ENCODE measurements around the gene MORN4. TPM values are rescaled to one million over a fixed set of nuclear protein-coding genes. Genes with fewer than 3 reads are reported as not detected.
A peak's percentile ranks its signal among the peaks of the same experiment; 100 is the strongest.

Gene MORN4
- 1 to 10 TPM in 3 of 4 donors, under 1 TPM in 1; 0.51 to 8.7 (median 2.1) TPM for total RNA-seq

- TF ChIP-seq POLR2A (IDR thresholded peaks at IDR 0.05): no peak
- TF ChIP-seq, protein P1, sequence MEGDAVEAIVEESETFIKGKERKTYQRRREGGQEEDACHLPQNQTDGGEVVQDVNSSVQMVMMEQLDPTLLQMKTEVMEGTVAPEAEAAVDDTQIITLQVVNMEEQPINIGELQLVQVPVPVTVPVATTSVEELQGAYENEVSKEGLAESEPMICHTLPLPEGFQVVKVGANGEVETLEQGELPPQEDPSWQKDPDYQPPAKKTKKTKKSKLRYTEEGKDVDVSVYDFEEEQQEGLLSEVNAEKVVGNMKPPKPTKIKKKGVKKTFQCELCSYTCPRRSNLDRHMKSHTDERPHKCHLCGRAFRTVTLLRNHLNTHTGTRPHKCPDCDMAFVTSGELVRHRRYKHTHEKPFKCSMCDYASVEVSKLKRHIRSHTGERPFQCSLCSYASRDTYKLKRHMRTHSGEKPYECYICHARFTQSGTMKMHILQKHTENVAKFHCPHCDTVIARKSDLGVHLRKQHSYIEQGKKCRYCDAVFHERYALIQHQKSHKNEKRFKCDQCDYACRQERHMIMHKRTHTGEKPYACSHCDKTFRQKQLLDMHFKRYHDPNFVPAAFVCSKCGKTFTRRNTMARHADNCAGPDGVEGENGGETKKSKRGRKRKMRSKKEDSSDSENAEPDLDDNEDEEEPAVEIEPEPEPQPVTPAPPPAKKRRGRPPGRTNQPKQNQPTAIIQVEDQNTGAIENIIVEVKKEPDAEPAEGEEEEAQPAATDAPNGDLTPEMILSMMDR (IDR thresholded peaks at IDR 0.05 in 4 of 5, conservative IDR thresholded peaks at IDR 0.05 in 1 of 5): no peak
- DNase-seq (peak; percentile 92 to 93), ATAC-seq (peak; percentile 99)
- in situ Hi-C loops (cut with MboI; ENCODE audit: low sequenced_read_pairs in 4 of 4): no loop called here
- H3K27me3 ChIP-seq: no peaks in the 10 kb centered on the region
- H3K36me3 ChIP-seq: no peaks in the 10 kb centered on the region
- H3K4me1 ChIP-seq: peaks cover 8% of the 10 kb centered on the region in 2 donors
- peak within 1 kb of the TSS; percentile 65 to 94 (median 84) for H3K4me3 ChIP-seq
- intact Hi-C loops (cut with DNase I; ENCODE audit: low total_unique reads): loop anchor here (10.0 kb wide), 1 partner anchor 208 kb away; the partner anchor contains the start of gene PGAM1
- peak within 1 kb of the TSS; percentile 69 to 76 (median 74) for H3K27ac ChIP-seq
- H3K9me3 ChIP-seq: no peaks in the 10 kb centered on the region
These were observed at the start of gene MORN4 for GRCh38 chr10:97632949-97633884. Gene MORN4, minus strand, starts transcription at chr10:97633500. Its CDS starts 13,847 bp downstream, at chr10:97619653.

- Histone ChIP-seq H3K9me3 (no peaks in the 10 kb centered on the region), H3K36me3 (peaks cover 0 to 5% of the 10 kb centered on the region in 2 donors), H3K27ac (no peak overlapping the region), H3K27me3 (no peaks in the 10 kb centered on the region), H3K4me3 (no peak overlapping the region), H3K4me1 (peaks cover 23 to 31% of the 10 kb centered on the region in 2 donors)
- intact Hi-C loops (cut with DNase I; ENCODE audit: low total_unique reads) (no loop called here), in situ Hi-C loops (cut with MboI; ENCODE audit: low sequenced_read_pairs in 4 of 4) (no loop called here)
- TF ChIP-seq POLR2A (IDR thresholded peaks at IDR 0.05): no peak
- TF ChIP-seq, protein P1 (IDR thresholded peaks at IDR 0.05 in 4 of 5, conservative IDR thresholded peaks at IDR 0.05 in 1 of 5): no peak
- no peak for ATAC-seq
- no peak for DNase-seq
These were observed 48.7 kb upstream of the MORN4 start for GRCh38 chr10:97682042-97682441.

DNA sequence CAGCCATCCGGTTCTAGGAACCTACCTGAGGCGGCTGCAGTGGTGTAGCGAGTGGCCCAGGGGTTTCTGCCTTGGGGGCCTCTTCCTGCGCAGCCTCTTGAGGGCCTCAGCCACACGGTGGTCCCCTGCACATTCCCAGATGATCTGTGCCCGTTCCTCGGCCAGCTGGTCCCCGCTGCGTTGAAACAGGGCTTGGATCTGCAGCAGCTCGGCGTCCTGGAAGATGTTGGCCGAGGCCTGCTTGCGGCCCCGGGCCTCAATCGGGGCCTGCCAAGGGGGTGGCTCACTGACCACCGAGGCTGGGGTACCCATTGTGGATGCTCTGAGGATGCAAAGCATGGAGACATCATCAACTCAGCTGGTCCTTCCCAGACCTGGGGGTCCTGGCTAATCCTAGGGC, 46.3 kb upstream of the MORN4 start:
- in situ Hi-C loops (cut with MboI; ENCODE audit: low sequenced_read_pairs in 4 of 4): loop anchor here in 3 of 4 donors (5.0 to 10.0 kb wide), 2 partner anchors 53 to 55 kb away; partner anchors contain the start of gene ZFYVE27 (in 2 of the 3)
- peaks cover 10 to 11% of the 10 kb centered on the region in 2 donors for H3K4me1 ChIP-seq
- TF ChIP-seq, protein P1 (IDR thresholded peaks at IDR 0.05 in 4 of 5, conservative IDR thresholded peaks at IDR 0.05 in 1 of 5): no peak
- TF ChIP-seq POLR2A (IDR thresholded peaks at IDR 0.05): no peak
- ATAC-seq (no peak), DNase-seq (no peak)
- intact Hi-C loops (cut with DNase I; ENCODE audit: low total_unique reads): loop anchor here (5.0 kb wide), 1 partner anchor 33 kb away; the partner anchor contains the start of gene MARVELD1
- H3K36me3 ChIP-seq: peaks cover 0 to 17% of the 10 kb centered on the region in 2 donors
- H3K27me3 ChIP-seq: no peaks in the 10 kb centered on the region
- no peaks in the 10 kb centered on the region for H3K9me3 ChIP-seq
- H3K27ac ChIP-seq: no peak overlapping the region
- no peak overlapping the region for H3K4me3 ChIP-seq

DNA sequence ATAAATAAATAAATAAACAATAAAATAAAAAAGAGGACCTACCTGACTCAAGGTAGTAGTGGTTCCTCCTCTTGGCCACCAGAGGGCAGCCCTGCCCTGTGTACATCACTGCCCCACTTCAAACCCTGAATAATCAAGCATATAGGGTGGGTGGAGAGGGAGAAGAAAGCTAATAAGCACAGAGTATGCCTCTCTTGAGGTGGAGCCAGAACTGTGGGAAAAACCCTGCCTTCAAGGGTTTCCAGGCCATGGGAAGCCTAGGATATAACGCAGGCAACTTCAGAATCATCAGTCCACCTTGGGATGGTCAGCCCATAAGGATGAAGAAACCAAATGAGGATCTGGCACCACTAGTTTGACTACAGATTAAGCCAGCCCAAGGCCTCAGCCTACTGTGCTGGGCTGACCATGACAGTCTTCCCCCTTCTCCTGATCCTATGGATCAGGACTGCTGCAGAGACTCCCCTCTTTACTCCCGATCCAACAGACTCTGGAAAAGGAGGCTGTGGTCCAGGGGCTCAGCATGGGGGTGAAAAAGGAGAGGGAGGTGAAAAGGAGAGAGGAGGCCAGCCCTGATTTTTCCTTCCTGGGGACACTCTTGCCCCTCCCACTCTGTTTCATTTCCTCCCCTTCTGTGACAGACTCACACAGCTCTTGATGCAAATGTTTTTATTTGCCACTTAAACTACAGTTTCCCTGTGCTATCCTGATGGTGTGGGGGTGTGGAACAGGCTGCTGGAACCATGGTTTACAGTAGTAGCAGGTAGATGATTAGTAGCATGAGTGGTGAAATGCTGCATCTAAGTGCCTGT, 43.7 kb upstream of the MORN4 start:
- Histone ChIP-seq H3K9me3 (no peaks in the 10 kb centered on the region), H3K4me1 (no peaks in the 10 kb centered on the region), H3K4me3 (no peak overlapping the region), H3K27me3 (no peaks in the 10 kb centered on the region), H3K36me3 (peaks cover 0 to 30% of the 10 kb centered on the region in 2 donors), H3K27ac (no peak overlapping the region)
- in situ Hi-C loops (cut with MboI; ENCODE audit: low sequenced_read_pairs in 4 of 4) (loop anchor here in 3 of 4 donors (5.0 to 10.0 kb wide), 2 partner anchors 55 to 58 kb away; partner anchors contain the start of gene ZFYVE27 (in 2 of the 3)), intact Hi-C loops (cut with DNase I; ENCODE audit: low total_unique reads) (loop anchor here (1.0 to 5.0 kb wide), 2 partner anchors 35 to 54 kb away; partner anchors contain the start of gene MARVELD1)
- ATAC-seq (peak; percentile 56 to 69), DNase-seq (no peak)
- TF ChIP-seq, protein P1 (IDR thresholded peaks at IDR 0.05 in 4 of 5, conservative IDR thresholded peaks at IDR 0.05 in 1 of 5): peak; percentile 48 to 90 (median 80)
- no peak for TF ChIP-seq POLR2A (IDR thresholded peaks at IDR 0.05)
